Measurements from ENCODE around the gene PADI2. TPM values are rescaled to one million over a fixed set of nuclear protein-coding genes. Genes with fewer than 3 reads are reported as not detected.
A peak's percentile ranks its signal among the peaks of the same experiment; 100 is the strongest.

Gene PADI2
- total and polyA plus RNA-seq, 9 of the 15 experiments (the other 6 are each of a cell fraction or from before 2014, with no cell fraction given), result 0.01 to 0.11 (median 0.01) TPM; not detected in 5

GRCh38 chr1:17052641-17053040 is 66.6 kb downstream of the PADI2 start:
- peak overlapping the region; percentile 80; the same call in 2 of the 3 replicates for H3K27ac ChIP-seq (ENCODE audit: extremely low read depth, low read depth, low read length)
- in situ Hi-C loops (cut with MboI) (loop anchor here (5.0 kb wide), 1 partner anchor 95 kb away; no protein-coding TSS in a partner anchor), intact Hi-C loops (cut with micrococcal nuclease) (loop anchor here (10.0 kb wide), 1 partner anchor 282 kb away; no protein-coding TSS in a partner anchor)
- H3K9me3 ChIP-seq (replicated peaks; ENCODE audit: control insufficient read depth, insufficient read depth, low read depth, low read length), result no peaks in the 10 kb centered on the region
- ChIA-PET POLR2A (interaction anchor here (0.6 to 0.8 kb wide), 3 partner anchors 66 to 187 kb away, joined by 3 to 4 read pairs (median 3); no protein-coding TSS in a partner anchor), CTCF (ENCODE audit: low intra/inter-chr PET ratio) (interaction anchor here (0.6 kb wide), 1 partner anchor 1422 kb away, joined by 3 read pairs; no protein-coding TSS in a partner anchor)
- H2AFZ ChIP-seq (ENCODE audit: low read depth, low read length), result no peak overlapping the region
- 0 out of 2 replicates have a peak, but pooled peaks have one; percentile 8 for TF ChIP-seq SPI1 (IDR thresholded peaks at IDR 0.05; ENCODE audit: borderline replicate concordance, low read depth, low read length)
- TF ChIP-seq CBFB (CRISPR knock-in tag; IDR thresholded peaks at IDR 0.05), result no peak
- no peak for TF ChIP-seq BCL6 (CRISPR knock-in tag; IDR thresholded peaks at IDR 0.05)
- ATAC-seq, result no peak
- peaks cover 0 to 15% of the 10 kb centered on the region in 2 experiments; a peak in 3 of 5 replicates for H3K4me1 ChIP-seq (replicated peaks in 1 of 2; ENCODE audit: control insufficient read depth in 2 of 2, insufficient read depth in 2 of 2, low read length in 2 of 2)
- H4K20me1 ChIP-seq (replicated peaks; ENCODE audit: control insufficient read depth, insufficient read depth, low read length), result no peaks in the 10 kb centered on the region
- H3K9ac ChIP-seq (ENCODE audit: insufficient read depth in 1 of 2, low read depth in 2 of 2, low read length in 2 of 2), result peak overlapping the region; percentile 62 to 85; a peak in 3 of 4 replicates
- DNase-seq (ENCODE audit: extremely low read depth in 1 of 4, low spot score in 3 of 4), result no peak
- H3K27me3 ChIP-seq (ENCODE audit: control insufficient read depth in 2 of 2, insufficient read depth in 2 of 2, low read length in 2 of 2), result no peaks in the 10 kb centered on the region
- H3K36me3 ChIP-seq (ENCODE audit: control insufficient read depth, insufficient read depth, low read length), result peaks cover 39% of the 10 kb centered on the region
- H3K4me3 ChIP-seq, result peak overlapping the region; percentile 53
- peak overlapping the region; percentile 93 for H3K4me2 ChIP-seq (ENCODE audit: insufficient read depth, low read length)
- BruUV-seq (replicated peaks), result no TSS peak
- H3K9me1 ChIP-seq (ENCODE audit: control insufficient read depth, insufficient read depth, low read length), result no peaks in the 10 kb centered on the region
- peak; percentile 44 for FAIRE-seq
- peaks cover 55% of the 10 kb centered on the region for H3K79me2 ChIP-seq (ENCODE audit: control insufficient read depth, insufficient read depth, low read length)

- Histone ChIP-seq H3K27ac (ENCODE audit: extremely low read depth, low read depth, low read length) (no peak overlapping the region), H3K9me3 (replicated peaks; ENCODE audit: control insufficient read depth, insufficient read depth, low read depth, low read length) (no peaks in the 10 kb centered on the region), H3K36me3 (ENCODE audit: control insufficient read depth, insufficient read depth, low read length) (peaks cover 44% of the 10 kb centered on the region), H3K9ac (ENCODE audit: insufficient read depth in 1 of 2, low read depth in 2 of 2, low read length in 2 of 2) (no peak overlapping the region), H3K79me2 (ENCODE audit: control insufficient read depth, insufficient read depth, low read length) (peaks cover 60% of the 10 kb centered on the region), H2AFZ (ENCODE audit: low read depth, low read length) (no peak overlapping the region), H3K4me3 (no peak overlapping the region), H4K20me1 (replicated peaks; ENCODE audit: control insufficient read depth, insufficient read depth, low read length) (no peaks in the 10 kb centered on the region), H3K27me3 (ENCODE audit: control insufficient read depth in 2 of 2, insufficient read depth in 2 of 2, low read length in 2 of 2) (no peaks in the 10 kb centered on the region), H3K9me1 (ENCODE audit: control insufficient read depth, insufficient read depth, low read length) (no peaks in the 10 kb centered on the region), H3K4me2 (ENCODE audit: insufficient read depth, low read length) (no peak overlapping the region), H3K4me1 (replicated peaks in 1 of 2; ENCODE audit: control insufficient read depth in 2 of 2, insufficient read depth in 2 of 2, low read length in 2 of 2) (peaks cover 0 to 15% of the 10 kb centered on the region in 2 experiments; a peak in 3 of 5 replicates)
- no peak for DNase-seq (ENCODE audit: extremely low read depth in 1 of 4, low spot score in 3 of 4)
- in situ Hi-C loops (cut with MboI), result loop anchor here (5.0 kb wide), 1 partner anchor 95 kb away; no protein-coding TSS in a partner anchor
- TF ChIP-seq GTF3C2 (IDR thresholded peaks at IDR 0.05; ENCODE audit: borderline replicate concordance, extremely low read depth, insufficient read length) (no peak), BCL6 (CRISPR knock-in tag; IDR thresholded peaks at IDR 0.05) (no peak), ATF7 (IDR thresholded peaks at IDR 0.05) (no peak), MECOM (CRISPR knock-in tag; IDR thresholded peaks at IDR 0.05) (no peak), NCOA6 (IDR thresholded peaks at IDR 0.05) (no peak), ZKSCAN8 (CRISPR knock-in tag; IDR thresholded peaks at IDR 0.05) (no peak), MCM2 (IDR thresholded peaks at IDR 0.05; ENCODE audit: low read depth) (no peak), ZNF212 (CRISPR knock-in tag; IDR thresholded peaks at IDR 0.05) (no peak), XRCC5 (IDR thresholded peaks at IDR 0.05; ENCODE audit: low read depth, low read length) (no peak), HNRNPUL1 (IDR thresholded peaks at IDR 0.05; ENCODE audit: low read length) (no peak), ZNF124 (CRISPR knock-in tag; IDR thresholded peaks at IDR 0.05) (no peak), MCM3 (IDR thresholded peaks at IDR 0.05) (no peak), ZNF197 (CRISPR knock-in tag; IDR thresholded peaks at IDR 0.05; ENCODE audit: low read depth) (no peak)
- no peak for ATAC-seq
- FAIRE-seq, result no peak
- BruUV-seq (replicated peaks), result no TSS peak
- POLR2A ChIA-PET, result interaction anchor here (0.6 to 0.8 kb wide), 3 partner anchors 11 to 77 kb away, joined by 3 read pairs; no protein-coding TSS in a partner anchor
- WGBS (ENCODE audit: insufficient coverage, low coverage, missing lambda C conversion rate), result 80% methylated on average over 1 of the region's 1 CpG
- CTCF ChIA-PET (ENCODE audit: low intra/inter-chr PET ratio), result interaction anchor here (0.6 kb wide), 1 partner anchor 1421 kb away, joined by 3 read pairs; no protein-coding TSS in a partner anchor
- intact Hi-C loops (cut with micrococcal nuclease), result loop anchor here (10.0 kb wide), 1 partner anchor 283 kb away; no protein-coding TSS in a partner anchor
Measured at GRCh38 chr1:17052038-17052437, 67.2 kb downstream of the PADI2 start.
